ENCODE data around the gene C4B.
"Not testable (repeated sequence)": the region's sequence is repeated elsewhere in the genome, so short reads cannot be mapped to it uniquely, and the experiment has no call there.

GRCh38 chr6:32003301-32003700, 11.3 kb upstream of the C4B start:
- TF ChIP-seq, protein P1, sequence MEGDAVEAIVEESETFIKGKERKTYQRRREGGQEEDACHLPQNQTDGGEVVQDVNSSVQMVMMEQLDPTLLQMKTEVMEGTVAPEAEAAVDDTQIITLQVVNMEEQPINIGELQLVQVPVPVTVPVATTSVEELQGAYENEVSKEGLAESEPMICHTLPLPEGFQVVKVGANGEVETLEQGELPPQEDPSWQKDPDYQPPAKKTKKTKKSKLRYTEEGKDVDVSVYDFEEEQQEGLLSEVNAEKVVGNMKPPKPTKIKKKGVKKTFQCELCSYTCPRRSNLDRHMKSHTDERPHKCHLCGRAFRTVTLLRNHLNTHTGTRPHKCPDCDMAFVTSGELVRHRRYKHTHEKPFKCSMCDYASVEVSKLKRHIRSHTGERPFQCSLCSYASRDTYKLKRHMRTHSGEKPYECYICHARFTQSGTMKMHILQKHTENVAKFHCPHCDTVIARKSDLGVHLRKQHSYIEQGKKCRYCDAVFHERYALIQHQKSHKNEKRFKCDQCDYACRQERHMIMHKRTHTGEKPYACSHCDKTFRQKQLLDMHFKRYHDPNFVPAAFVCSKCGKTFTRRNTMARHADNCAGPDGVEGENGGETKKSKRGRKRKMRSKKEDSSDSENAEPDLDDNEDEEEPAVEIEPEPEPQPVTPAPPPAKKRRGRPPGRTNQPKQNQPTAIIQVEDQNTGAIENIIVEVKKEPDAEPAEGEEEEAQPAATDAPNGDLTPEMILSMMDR (conservative IDR thresholded peaks at IDR 0.05 in 1 of 2, IDR thresholded peaks at IDR 0.05 in 1 of 2; ENCODE audit: low read depth in 1 of 2, low read length in 2 of 2), result not testable (repeated sequence)
- TF ChIP-seq EZH2 (IDR thresholded peaks at IDR 0.05; ENCODE audit: low read length, missing control alignments), result not testable (repeated sequence)

Measured in fibroblast of lung (primary cell).